ENCODE measurements around the gene SEPTIN12.

SEPTIN12 gene

DNA sequence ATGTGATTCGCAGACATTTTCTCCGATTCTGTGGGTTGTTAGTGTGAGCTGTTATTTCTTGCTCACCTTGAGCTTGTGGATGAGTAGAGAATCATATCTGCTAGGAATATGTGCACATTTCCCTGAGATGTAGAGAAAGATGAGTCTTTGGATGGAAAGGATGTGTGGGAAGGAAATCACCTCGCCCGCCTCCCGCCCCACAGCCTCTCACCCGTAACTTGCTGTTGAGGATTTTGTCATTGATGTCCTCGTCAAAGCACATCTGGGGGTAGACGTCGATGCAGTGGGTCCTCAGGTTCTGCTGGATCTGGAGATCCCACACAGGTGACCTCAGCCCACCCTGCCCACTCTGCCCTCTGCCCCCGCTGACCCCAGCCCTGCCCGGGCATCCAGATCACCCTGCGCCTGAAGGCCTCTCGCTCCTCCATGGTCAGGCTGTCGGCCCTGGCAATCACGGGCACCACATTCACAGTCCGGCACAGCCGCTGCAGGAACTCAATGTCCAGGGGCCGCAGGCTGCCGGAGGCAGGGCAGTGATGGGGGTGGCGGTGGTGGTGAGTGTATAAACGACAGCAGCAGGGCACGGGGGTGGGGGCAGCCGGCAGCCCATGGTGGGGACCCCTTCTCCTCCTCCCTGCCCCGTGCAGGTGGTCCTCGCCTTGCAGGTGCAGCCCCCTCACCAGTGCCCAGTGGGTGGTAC lies 4.7 kb downstream of the SEPTIN12 start:
- no peak for DNase-seq

GRCh38 chr16:4780235-4780634 lies 7.9 kb downstream of the SEPTIN12 start:
- no peak for DNase-seq

DNA sequence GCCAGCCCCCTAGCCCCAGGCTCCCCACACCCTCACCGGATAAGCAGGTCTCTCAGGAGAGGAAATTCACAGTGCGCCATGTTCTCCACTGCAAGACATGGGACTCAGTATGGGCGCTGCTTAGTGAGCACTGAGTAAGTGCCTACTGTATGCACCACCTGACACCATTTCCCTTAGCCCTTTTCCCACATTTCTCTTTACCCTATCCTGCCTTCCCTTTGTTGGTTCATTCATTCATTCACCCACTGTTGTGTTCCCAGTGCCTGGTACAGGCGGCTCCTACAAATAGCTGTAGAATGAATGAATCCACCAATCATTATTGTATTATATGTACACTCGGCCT lies 10.1 kb downstream of the SEPTIN12 start:
- DNase-seq, result no peak

GRCh38 chr16:4777339-4778049 lies 10.7 kb downstream of the SEPTIN12 start:
- no peak for DNase-seq

- DNase-seq, result no peak
Observed at GRCh38 chr16:4776141-4776705, 11.9 kb downstream of the SEPTIN12 start.

DNA sequence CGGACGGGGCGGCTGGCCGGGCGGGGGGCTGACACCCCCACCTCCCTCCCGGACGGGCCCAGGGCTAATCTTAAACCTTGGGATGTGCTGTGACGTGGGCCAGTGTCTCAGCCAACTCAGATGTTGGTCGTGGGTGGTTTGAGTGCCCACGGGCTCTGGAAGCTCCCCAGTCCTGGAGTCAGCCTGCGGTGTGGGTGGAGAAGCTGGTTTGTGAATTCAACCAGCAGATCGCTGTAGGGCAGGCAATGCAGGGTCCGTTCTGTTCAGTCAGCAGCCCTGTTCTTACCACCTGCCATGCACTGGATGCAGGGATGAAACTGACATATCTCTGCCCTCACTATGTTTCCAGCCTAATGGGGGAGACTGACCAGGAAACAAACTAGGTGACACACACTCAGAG lies 13.1 kb downstream of the SEPTIN12 start:
- no peak for DNase-seq

- no peak for DNase-seq
Observed at GRCh38 chr16:4772351-4772750, 15.8 kb downstream of the SEPTIN12 start.

GRCh38 chr16:4771646-4772045 lies 16.5 kb downstream of the SEPTIN12 start:
- no peak for DNase-seq

DNA sequence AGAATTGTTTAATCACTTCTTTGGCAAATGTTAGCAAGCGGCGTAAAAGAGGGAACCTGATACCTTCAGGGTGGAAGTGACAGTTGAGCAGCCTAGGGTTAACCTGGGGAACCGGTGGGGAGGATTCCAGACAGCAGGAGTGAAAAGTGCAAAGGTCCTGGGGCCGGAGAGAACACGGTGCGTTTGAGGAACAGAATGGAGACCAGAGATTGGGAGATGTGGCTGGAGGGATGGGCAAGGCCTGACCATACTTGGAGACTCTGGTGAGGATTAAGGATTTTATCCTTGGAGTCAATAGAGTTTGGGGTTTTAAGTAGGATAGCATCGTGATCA lies 18.9 kb downstream of the SEPTIN12 start:
- no peak for DNase-seq

GRCh38 chr16:4768549-4769305 lies 19.4 kb downstream of the SEPTIN12 start:
- peak; percentile 64 to 93 for DNase-seq

DNA sequence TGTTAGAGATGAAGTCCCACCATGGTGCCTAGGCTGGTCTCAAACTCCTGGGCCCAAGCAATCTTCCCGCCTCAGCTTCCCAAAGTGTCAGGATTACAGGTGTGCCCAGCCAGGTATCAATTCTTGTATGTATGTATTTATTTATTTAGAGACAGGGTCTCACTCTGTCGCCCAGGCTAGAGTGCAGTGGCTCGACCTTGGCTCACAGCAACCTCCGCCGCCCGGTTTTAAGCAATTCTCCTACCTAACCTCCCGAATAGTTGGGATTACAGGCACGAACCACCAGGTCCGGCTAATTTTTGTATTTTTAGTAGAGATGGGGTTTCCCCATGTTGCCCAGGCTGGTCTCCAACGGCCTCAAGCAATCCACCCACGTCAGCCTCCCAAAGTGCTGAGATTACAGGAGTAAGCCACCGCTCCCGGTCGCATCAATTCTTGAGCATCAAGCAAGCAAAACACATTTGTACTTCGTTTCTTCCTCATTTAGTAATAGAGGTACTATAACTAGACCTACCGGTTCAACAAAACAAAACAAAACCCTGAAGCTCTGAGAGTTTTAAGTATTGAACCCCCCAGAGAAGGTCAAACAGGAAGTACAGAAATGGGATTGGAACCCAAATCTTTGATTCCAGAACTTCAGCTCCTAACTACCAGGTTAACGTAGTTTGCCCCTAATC lies 20.1 kb downstream of the SEPTIN12 start:
- DNase-seq, result no peak

- DNase-seq, result peak; percentile 82 to 96
Observed at GRCh38 chr16:4766875-4767628, 21.1 kb downstream of the SEPTIN12 start, which contains the start of gene ZNF500. Gene ZNF500 (minus strand): TSS chr16:4767162. CDS start chr16:4765978, 1,184 bp downstream.

- DNase-seq, result no peak
Observed at GRCh38 chr16:4765511-4766474, 22.4 kb downstream of the SEPTIN12 start.

- DNase-seq, result no peak
Observed at GRCh38 chr16:4763791-4764190, 24.4 kb downstream of the SEPTIN12 start.

GRCh38 chr16:4762205-4762604 lies 25.9 kb downstream of the SEPTIN12 start:
- no peak for DNase-seq

DNA sequence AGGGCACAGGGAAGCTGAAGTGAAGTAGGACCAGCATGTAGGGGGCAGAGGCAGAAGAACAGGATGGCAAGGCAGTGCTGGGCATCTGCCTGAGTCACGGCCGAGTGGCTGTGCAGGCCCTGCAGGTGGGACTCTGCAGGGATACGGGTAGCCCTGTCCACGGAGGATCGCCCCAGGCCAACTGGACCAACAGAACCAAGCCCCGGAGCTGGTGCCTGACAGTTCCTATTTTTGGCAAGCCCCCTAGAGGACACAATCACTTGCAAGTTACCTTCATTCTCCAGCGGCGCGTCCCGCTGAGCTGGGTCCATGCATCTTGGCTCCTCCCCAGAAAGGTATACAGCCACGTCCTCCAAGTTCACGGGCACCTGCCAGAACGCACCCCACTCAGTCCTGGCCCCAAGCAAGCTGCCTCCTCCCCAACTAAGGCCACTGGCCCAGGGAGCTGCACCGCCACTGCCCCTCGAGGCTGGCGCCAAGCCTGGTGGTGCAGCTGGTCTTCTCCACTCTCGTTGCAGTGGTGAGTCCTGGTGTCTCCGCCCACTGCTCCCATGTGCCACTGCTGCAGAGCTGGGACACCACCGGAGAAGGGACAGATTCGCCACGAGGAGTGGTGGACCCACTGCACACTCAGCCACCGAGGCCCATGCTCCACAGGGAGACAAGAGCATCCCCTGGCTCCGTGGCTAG lies 27.8 kb downstream of the SEPTIN12 start:
- no peak for DNase-seq

DNA sequence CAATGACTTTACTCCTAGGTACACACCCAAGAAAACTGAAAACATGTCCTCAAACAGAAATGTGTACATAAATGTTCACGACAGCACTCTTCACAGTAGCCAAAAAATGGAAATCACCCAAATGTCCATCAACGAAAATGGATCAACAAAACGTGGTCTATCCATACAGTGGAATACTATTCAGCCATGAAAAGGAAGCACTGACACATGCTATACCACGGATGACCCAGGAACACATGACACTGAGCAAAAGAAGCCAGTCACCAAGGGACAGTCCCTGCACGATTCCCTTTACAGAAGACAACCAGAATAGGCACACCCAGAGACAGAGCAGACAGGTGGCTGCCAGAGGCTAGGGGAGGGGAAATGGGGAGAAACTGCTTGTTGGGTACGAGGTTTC lies 32.5 kb downstream of the SEPTIN12 start:
- no peak for DNase-seq

GRCh38 chr16:4754865-4755264 lies 33.3 kb downstream of the SEPTIN12 start:
- DNase-seq, result no peak

DNA sequence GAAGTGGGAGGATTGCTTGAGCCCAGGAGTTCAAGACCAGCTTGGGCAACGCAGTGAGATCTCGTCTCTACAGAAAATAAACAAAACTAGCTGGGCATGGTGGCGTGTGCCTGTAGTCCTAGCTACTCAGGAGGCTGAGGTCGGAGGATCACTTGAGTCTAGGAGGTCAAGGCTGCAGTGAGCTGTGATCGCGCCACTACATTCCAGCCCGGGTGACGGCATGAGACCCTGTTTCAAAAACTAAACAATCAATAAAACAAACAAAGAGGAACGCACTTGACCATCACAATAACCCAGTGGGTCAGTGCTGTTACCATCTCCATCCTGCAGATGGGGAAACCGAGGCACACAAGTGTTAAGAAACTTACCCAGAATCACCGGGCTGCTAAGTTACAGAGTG lies 34.9 kb downstream of the SEPTIN12 start:
- no peak for DNase-seq

DNA sequence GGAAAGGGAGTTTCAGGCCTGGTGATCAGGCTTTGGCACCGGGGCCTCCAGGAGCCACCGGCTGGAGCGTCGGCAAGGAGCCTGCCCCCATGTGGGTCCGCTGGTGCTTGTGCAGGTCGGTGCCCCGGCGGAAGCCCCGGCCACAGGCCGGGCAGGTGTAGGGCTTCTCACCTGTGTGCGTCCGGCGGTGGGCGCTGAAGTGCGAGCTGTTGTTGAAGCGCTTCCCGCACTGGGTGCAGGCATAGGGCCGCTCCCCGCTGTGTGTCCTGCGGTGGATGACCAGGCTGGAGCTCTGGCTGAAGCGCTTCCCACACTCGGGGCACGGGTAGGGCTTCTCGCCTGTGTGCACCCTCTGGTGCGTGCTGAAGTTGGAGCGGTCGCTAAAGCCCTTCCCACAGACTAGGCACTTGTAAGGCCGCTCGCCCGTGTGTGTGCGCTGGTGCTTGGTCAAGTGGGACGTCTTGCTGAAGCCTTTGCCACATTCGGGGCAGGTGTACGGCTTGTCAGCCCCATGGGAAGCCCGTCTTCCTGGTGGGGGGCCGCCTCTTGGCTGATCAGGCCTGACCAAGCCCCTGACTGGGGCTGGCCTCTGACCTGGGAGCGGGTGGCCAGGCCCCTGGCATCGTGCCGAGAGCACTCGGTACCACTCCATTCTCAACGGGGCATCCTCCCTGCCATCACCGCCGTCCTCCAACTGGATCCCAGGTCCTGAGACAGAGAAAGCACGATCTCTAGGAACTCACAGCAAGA lies 35.6 kb downstream of the SEPTIN12 start:
- no peak for DNase-seq

Measured in NCI-H446 (cell line).